Neural progenitor cell (in vitro differentiated cells): ENCODE measurements around the gene DQX1.
A peak's percentile ranks its signal among the peaks of the same experiment; 100 is the strongest.

Experiments used
- EZH2 ChIP-seq: fragments of 200-600 bp; sonication (generic); IDR thresholded peaks from 2 replicates; pipeline ENCODE4 v1.6.1; 2017; ENCODE audit warnings: antibody characterized with exemption, mild to moderate bottlenecking, moderate library complexity
- EZH2phosphoT487 ChIP-seq: fragments of 200-600 bp; sonication (generic); IDR thresholded peaks from 2 replicates; pipeline ENCODE4 v1.6.1; 2017; ENCODE audit warnings: antibody characterized with exemption
- TF ChIP-seq, protein P1 (sequence below): fragments of 200-600 bp; sonication (generic); IDR thresholded peaks from 2 replicates; pipeline ENCODE4 v1.5.1; 2017; ENCODE audit warnings: antibody characterized with exemption, mild to moderate bottlenecking

- TF ChIP-seq, protein P1, sequence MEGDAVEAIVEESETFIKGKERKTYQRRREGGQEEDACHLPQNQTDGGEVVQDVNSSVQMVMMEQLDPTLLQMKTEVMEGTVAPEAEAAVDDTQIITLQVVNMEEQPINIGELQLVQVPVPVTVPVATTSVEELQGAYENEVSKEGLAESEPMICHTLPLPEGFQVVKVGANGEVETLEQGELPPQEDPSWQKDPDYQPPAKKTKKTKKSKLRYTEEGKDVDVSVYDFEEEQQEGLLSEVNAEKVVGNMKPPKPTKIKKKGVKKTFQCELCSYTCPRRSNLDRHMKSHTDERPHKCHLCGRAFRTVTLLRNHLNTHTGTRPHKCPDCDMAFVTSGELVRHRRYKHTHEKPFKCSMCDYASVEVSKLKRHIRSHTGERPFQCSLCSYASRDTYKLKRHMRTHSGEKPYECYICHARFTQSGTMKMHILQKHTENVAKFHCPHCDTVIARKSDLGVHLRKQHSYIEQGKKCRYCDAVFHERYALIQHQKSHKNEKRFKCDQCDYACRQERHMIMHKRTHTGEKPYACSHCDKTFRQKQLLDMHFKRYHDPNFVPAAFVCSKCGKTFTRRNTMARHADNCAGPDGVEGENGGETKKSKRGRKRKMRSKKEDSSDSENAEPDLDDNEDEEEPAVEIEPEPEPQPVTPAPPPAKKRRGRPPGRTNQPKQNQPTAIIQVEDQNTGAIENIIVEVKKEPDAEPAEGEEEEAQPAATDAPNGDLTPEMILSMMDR, result peak; percentile 40
- TF ChIP-seq EZH2phosphoT487 (no peak), EZH2 (peak; percentile 98)
Measured at GRCh38 chr2:74502720-74503505, 23.1 kb downstream of the DQX1 start.
